HepG2 (cell line): ENCODE data around the gene PRMT7. TPM values are rescaled to one million over a fixed set of nuclear protein-coding genes. Genes with fewer than 3 reads are reported as not detected.

Experiments
- ARNT ChIP-seq: fragments of 450-650 bp; IDR thresholded peaks from 2 replicates; pipeline ENCODE4 v1.6.1; 2017
- ATF4 ChIP-seq, 2 experiments: fragments of 450-650 bp in 1 of 2; sonication (generic) in 1 of 2; formaldehyde crosslinking; IDR thresholded peaks; 2 replicates each; pipeline versions ENCODE4 v1.5.0 to v1.8.0; 2020 to 2022; ENCODE audit warnings: mild to moderate bottlenecking in 1 of 2, missing genetic modification reagents in 1 of 2
- FOSL2 ChIP-seq: sonication (generic); formaldehyde crosslinking; IDR thresholded peaks from 2 replicates; pipeline ENCODE4 v1.4.0; 2020; ENCODE audit warnings: missing genetic modification reagents
- MAF1 ChIP-seq: sonication (generic); formaldehyde crosslinking; IDR thresholded peaks from 2 replicates; pipeline ENCODE4 v1.5.0; 2020; ENCODE audit warnings: missing genetic modification reagents, borderline replicate concordance
- MXI1 ChIP-seq: IDR thresholded peaks from 3 replicates; pipeline ENCODE4 v1.6.1; 2012; ENCODE audit warnings: low read depth, low read length, inconsistent platforms, borderline replicate concordance
- MYC ChIP-seq: sonication (generic); formaldehyde crosslinking; IDR thresholded peaks from 2 replicates; pipeline ENCODE4 v1.9.0; 2021; ENCODE audit warnings: missing genetic modification reagents, borderline replicate concordance
- MYNN ChIP-seq: sonication (generic); formaldehyde crosslinking; IDR thresholded peaks from 2 replicates; pipeline ENCODE4 v1.4.0; 2020; ENCODE audit warnings: mild to moderate bottlenecking, low read depth, missing genetic modification reagents
- NBN ChIP-seq: fragments of 450-650 bp; conservative IDR thresholded peaks from 2 replicates; pipeline ENCODE4 v1.6.1; 2017
- PHF21A ChIP-seq: sonication (generic); formaldehyde crosslinking; IDR thresholded peaks from 2 replicates; pipeline ENCODE4 v1.5.0; 2020; ENCODE audit warnings: mild to moderate bottlenecking, missing genetic modification reagents
- PHF5A ChIP-seq: IDR thresholded peaks from one replicate; pipeline ENCODE4 v1.6.1; 2018; ENCODE audit warnings: low read depth, missing genetic modification reagents; ENCODE audit not compliant: unreplicated experiment
- STAG1 ChIP-seq: sonication (generic); formaldehyde crosslinking; IDR thresholded peaks from 2 replicates; pipeline ENCODE4 v1.4.0; 2020; ENCODE audit warnings: missing genetic modification reagents
- TBX3 ChIP-seq: fragments of 450-650 bp; IDR thresholded peaks from 2 replicates; pipeline ENCODE4 v1.6.1; 2017; ENCODE audit warnings: antibody characterized with exemption, mild to moderate bottlenecking, inconsistent platforms, borderline replicate concordance
- TERF1 ChIP-seq: sonication (generic); formaldehyde crosslinking; IDR thresholded peaks from 2 replicates; pipeline ENCODE4 v1.8.0; 2022; ENCODE audit warnings: mild to moderate bottlenecking, missing genetic modification reagents, moderate library complexity
- U2AF2 ChIP-seq: fragments of 200-400 bp; formaldehyde crosslinking; IDR thresholded peaks from 2 replicates; pipeline ENCODE4 v1.6.1; 2017; ENCODE audit warnings: low read depth, mild to moderate bottlenecking, low read length
- ZNF276 ChIP-seq: sonication (generic); formaldehyde crosslinking; IDR thresholded peaks from 2 replicates; pipeline ENCODE4 v1.4.0; 2020; ENCODE audit warnings: mild to moderate bottlenecking, low read depth, missing genetic modification reagents
- ZNF326 ChIP-seq: sonication (generic); formaldehyde crosslinking; IDR thresholded peaks from 2 replicates; pipeline ENCODE4 v1.4.0; 2020; ENCODE audit warnings: missing genetic modification reagents, borderline replicate concordance
- polyA plus RNA-seq, 8 experiments: library from polyadenylated mRNA; depleted of rRNA in 3 of 8; stranded (reverse) in 7 of 8; unstranded in 1 of 8; fragments of >200 nt; fragmentation: Illumina TruSeq in 4 of 8; extraction: Trizol in 4 of 8; gene quantifications; 2 replicates each; pipeline versions ENCODE4 v1.2.1 to v1.2.3, GENCODE V29; 2011 to 2016; ENCODE audit warnings: low read depth in 4 of 8, missing spikeins in 1 of 8, mixed read lengths in 1 of 8; ENCODE audit not compliant: insufficient read depth in 1 of 8
- total RNA-seq, 5 experiments: library from RNA; depleted of rRNA; stranded (reverse); fragments of >200 nt; fragmentation: Illumina TruSeq; extraction: Trizol; gene quantifications; 2 replicates each; pipeline ENCODE4 v1.2.3, GENCODE V29; 2016; ENCODE audit warnings: low read depth in 1 of 5
- TF ChIP-seq, protein P1 (sequence below): sonication (generic); formaldehyde crosslinking; IDR thresholded peaks from 2 replicates; pipeline ENCODE4 v1.8.0; 2022; ENCODE audit warnings: low read depth, missing genetic modification reagents

Gene PRMT7
- total and polyA plus RNA-seq, 2 of the 13 experiments (the other 11 are each of a cell fraction or from before 2014, with no cell fraction given) = 47.5 to 55.0 TPM

GRCh38 chr16:68310774-68311511 is at the start of gene PRMT7, which contains the start of gene SLC7A6OS (continued):
- TF ChIP-seq, protein P1, sequence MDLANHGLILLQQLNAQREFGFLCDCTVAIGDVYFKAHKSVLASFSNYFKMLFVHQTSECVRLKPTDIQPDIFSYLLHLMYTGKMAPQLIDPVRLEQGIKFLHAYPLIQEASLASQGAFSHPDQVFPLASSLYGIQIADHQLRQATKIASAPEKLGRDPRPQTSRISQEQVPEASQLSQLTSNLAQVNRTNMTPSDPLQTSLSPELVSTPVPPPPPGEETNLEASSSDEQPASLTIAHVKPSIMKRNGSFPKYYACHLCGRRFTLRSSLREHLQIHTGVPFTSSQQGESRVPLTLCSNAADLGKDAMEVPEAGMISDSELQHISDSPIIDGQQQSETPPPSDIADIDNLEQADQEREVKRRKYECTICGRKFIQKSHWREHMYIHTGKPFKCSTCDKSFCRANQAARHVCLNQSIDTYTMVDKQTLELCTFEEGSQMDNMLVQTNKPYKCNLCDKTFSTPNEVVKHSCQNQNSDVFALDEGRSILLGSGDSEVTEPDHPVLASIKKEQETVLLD (CRISPR knock-in tag) = peak; percentile 98
- TF ChIP-seq U2AF2 (peak; percentile 79; the same call in 1 of the 2 replicates), ZNF276 (CRISPR knock-in tag) (peak; percentile 99), ZNF326 (CRISPR knock-in tag) (no peak), ATF4 (CRISPR knock-in tag; IDR thresholded peaks at IDR 0.05) (peak in 1 of 2 experiments; percentile 93; a peak in 2 of 4 replicates), MXI1 (peak; percentile 92; the same call in 2 of the 3 replicates), PHF5A (CRISPR knock-in tag) (peak; percentile 77), PHF21A (CRISPR knock-in tag) (peak; percentile 57), MYNN (CRISPR knock-in tag) (peak; percentile 98), NBN (no peak), TBX3 (peak; percentile 43; the same call in 1 of the 2 replicates), STAG1 (CRISPR knock-in tag) (peak; percentile 20; the same call in 1 of the 2 replicates), MAF1 (CRISPR knock-in tag) (peak; percentile 98), TERF1 (CRISPR knock-in tag) (peak; percentile 97), ARNT (no peak), MYC (CRISPR knock-in tag) (peak; percentile 97), FOSL2 (peak; percentile 79)
